Uterus (tissue), 4 donors: ENCODE data around the gene SLC38A10. TPM values are rescaled to one million over a fixed set of nuclear protein-coding genes. Genes with fewer than 3 reads are reported as not detected.

Experiments used
- DNase-seq, 2 donors: peaks; one replicate each; pipeline ENCODE4 v3.0.0-alpha.2; 2019 to 2020
- H3K27ac ChIP-seq, 2 donors: fragments of 200-600 bp; sonication (generic); 1 replicate in 1 of 2; 2 replicates in 1 of 2; pipeline ENCODE4 v1.5.1; 2016 to 2018
- H3K27me3 ChIP-seq, 2 donors: fragments of 200-600 bp; sonication (generic); one replicate each; pipeline ENCODE4 v1.5.1; 2018 to 2019; ENCODE audit warnings: control low read depth in 1 of 2
- H3K36me3 ChIP-seq, 2 donors: fragments of 200-600 bp; sonication (generic); one replicate each; pipeline ENCODE4 v1.5.1; 2019; ENCODE audit warnings: control low read depth in 1 of 2
- H3K4me1 ChIP-seq, 2 donors: fragments of 200-600 bp; sonication (generic); one replicate each; pipeline ENCODE4 v1.5.1; 2018 to 2019; ENCODE audit warnings: control low read depth in 1 of 2
- H3K4me3 ChIP-seq, 2 donors: fragments of 200-600 bp; sonication (generic); 1 replicate in 1 of 2; 2 replicates in 1 of 2; pipeline ENCODE4 v1.5.1; 2018 to 2019; ENCODE audit warnings: mild to moderate bottlenecking in 1 of 2
- H3K9me3 ChIP-seq, 2 donors: fragments of 200-600 bp; sonication (generic); one replicate each; pipeline ENCODE4 v1.5.1; 2019; ENCODE audit warnings: control low read depth in 1 of 2
- CTCF ChIP-seq, 4 experiments: fragments of 200-600 bp in 2 of 4; fragments of 450-650 bp in 2 of 4; sonication (generic) in 2 of 4; IDR thresholded peaks; one replicate each; pipeline ENCODE4 v1.5.1; 2016 to 2019; ENCODE audit warnings: antibody characterized with exemption in 4 of 4, mild to moderate bottlenecking in 2 of 4, moderate library complexity in 1 of 4
- POLR2A ChIP-seq, 2 donors: fragments of 450-650 bp; IDR thresholded peaks; one replicate each; pipeline ENCODE4 v1.6.1; 2016; ENCODE audit warnings: antibody characterized with exemption in 2 of 2, mild to moderate bottlenecking in 1 of 2, moderate library complexity in 1 of 2
- intact Hi-C: fragments of 100-400 bp; cut with DNase I; formaldehyde crosslinking; loops from one replicate; pipeline ENCODE4 v1.15.1; 2023; ENCODE audit warnings: low total_unique reads
- total RNA-seq, 4 donors: library from RNA; depleted of rRNA in 3 of 4; stranded (reverse); fragments of >200 nt in 3 of 4; gene quantifications; one replicate each; pipeline versions ENCODE4 v1.1.0 to v1.2.4, GENCODE V29; 2014 to 2023
- donor health status: DM: yes; HTN: yes; CAD: no.

The SLC38A10 gene
- total RNA-seq, 4 donors from 2014 or later: 50.7 to 55.4 (median 53.3) TPM

- H3K36me3 ChIP-seq: no peaks in the 10 kb centered on the region
- peak overlapping the region; percentile 68 to 84 for H3K27ac ChIP-seq
- H3K9me3 ChIP-seq: no peaks in the 10 kb centered on the region
- no peak for DNase-seq
- H3K4me1 ChIP-seq: peaks cover 0 to 6% of the 10 kb centered on the region in 2 donors
- peak overlapping the region; percentile 70 to 87 for H3K4me3 ChIP-seq
- H3K27me3 ChIP-seq: no peaks in the 10 kb centered on the region
- no peak for TF ChIP-seq CTCF (IDR thresholded peaks at IDR 0.05)
- TF ChIP-seq POLR2A (IDR thresholded peaks at IDR 0.05): no peak
- intact Hi-C loops: no loop called here
These were observed 55.2 kb downstream of the SLC38A10 start for GRCh38 chr17:81239714-81240555.

- DNase-seq: peak; percentile 98 to 99
- Histone ChIP-seq H3K27ac (peak within 1 kb of the TSS; percentile 68 to 84), H3K36me3 (no peaks in the 10 kb centered on the region), H3K4me1 (peaks cover 0 to 6% of the 10 kb centered on the region in 2 donors), H3K4me3 (peak within 1 kb of the TSS; percentile 70 to 89), H3K9me3 (no peaks in the 10 kb centered on the region), H3K27me3 (no peaks in the 10 kb centered on the region)
- intact Hi-C loops: no loop called here
- TF ChIP-seq CTCF (IDR thresholded peaks at IDR 0.05) (peak in 2 of 4 experiments; percentile 23 to 39), POLR2A (IDR thresholded peaks at IDR 0.05) (peak; percentile 28 to 58)
These were observed 56.0 kb downstream of the SLC38A10 start, which contains the start of the genes NDUFAF8 and TEPSIN for GRCh38 chr17:81238815-81239713. NDUFAF8 (plus strand) TSS chr17:81239318; CDS start chr17:81239364, 46 bp downstream. TEPSIN (minus strand) TSS chr17:81239055; CDS start chr17:81239033, 22 bp downstream.

GRCh38 chr17:81238490-81238814 is 56.7 kb downstream of the SLC38A10 start:
- intact Hi-C loops: no loop called here
- peak overlapping the region in 1 of 2 donors; percentile 41 for H3K27ac ChIP-seq
- no peaks in the 10 kb centered on the region for H3K36me3 ChIP-seq
- no peak for TF ChIP-seq POLR2A (IDR thresholded peaks at IDR 0.05)
- no peak for TF ChIP-seq CTCF (IDR thresholded peaks at IDR 0.05)
- no peaks in the 10 kb centered on the region for H3K27me3 ChIP-seq
- peaks cover 0 to 6% of the 10 kb centered on the region in 2 donors for H3K4me1 ChIP-seq
- no peak for DNase-seq
- peak overlapping the region; percentile 70 to 89 for H3K4me3 ChIP-seq
- H3K9me3 ChIP-seq: no peaks in the 10 kb centered on the region

GRCh38 chr17:81237591-81238489 is 57.3 kb downstream of the SLC38A10 start:
- no peaks in the 10 kb centered on the region for H3K9me3 ChIP-seq
- peaks cover 0 to 6% of the 10 kb centered on the region in 2 donors for H3K4me1 ChIP-seq
- H3K27ac ChIP-seq: no peak overlapping the region
- intact Hi-C loops: no loop called here
- H3K4me3 ChIP-seq: peak overlapping the region; percentile 70 to 89
- no peaks in the 10 kb centered on the region for H3K27me3 ChIP-seq
- DNase-seq: no peak
- no peaks in the 10 kb centered on the region for H3K36me3 ChIP-seq
- TF ChIP-seq CTCF (IDR thresholded peaks at IDR 0.05) (no peak), POLR2A (IDR thresholded peaks at IDR 0.05) (no peak)
